Stomach (tissue), 4 donors: Measurements from ENCODE around the gene SFN.

Experiments used
- CTCF ChIP-seq, 7 experiments: fragments of 450-650 bp in 4 of 7; fragments of 200-600 bp in 3 of 7; sonication (generic) in 3 of 7; IDR thresholded peaks; one replicate each; pipeline ENCODE4 v1.5.1; 2016 to 2019; ENCODE audit warnings: antibody characterized with exemption in 7 of 7, control low read depth in 2 of 7, mild to moderate bottlenecking in 1 of 7
- EP300 ChIP-seq: sonication (generic); formaldehyde crosslinking; IDR thresholded peaks from one replicate; pipeline ENCODE4 v1.6.1; 2017; ENCODE audit warnings: antibody characterized with exemption
- POLR2A ChIP-seq, 4 donors: fragments of 450-650 bp; IDR thresholded peaks; one replicate each; pipeline ENCODE4 v1.6.1; 2016; ENCODE audit warnings: antibody characterized with exemption in 4 of 4, control low read depth in 2 of 4, mild to moderate bottlenecking in 1 of 4, moderate library complexity in 1 of 4
- POLR2AphosphoS5 ChIP-seq, 3 donors: sonication (generic); formaldehyde crosslinking; IDR thresholded peaks; one replicate each; pipeline ENCODE4 v1.6.1; 2016; ENCODE audit warnings: antibody characterized with exemption in 3 of 3

- TF ChIP-seq CTCF (IDR thresholded peaks at IDR 0.05), result no peak
- TF ChIP-seq EP300, result no peak
- no peak for TF ChIP-seq POLR2AphosphoS5 (IDR thresholded peaks at IDR 0.05)
- TF ChIP-seq POLR2A (IDR thresholded peaks at IDR 0.05), result no peak
Measured at GRCh38 chr1:26858160-26858559, 4.8 kb upstream of the SFN start.
